ENCODE results near the gene RWDD1.

DNA sequence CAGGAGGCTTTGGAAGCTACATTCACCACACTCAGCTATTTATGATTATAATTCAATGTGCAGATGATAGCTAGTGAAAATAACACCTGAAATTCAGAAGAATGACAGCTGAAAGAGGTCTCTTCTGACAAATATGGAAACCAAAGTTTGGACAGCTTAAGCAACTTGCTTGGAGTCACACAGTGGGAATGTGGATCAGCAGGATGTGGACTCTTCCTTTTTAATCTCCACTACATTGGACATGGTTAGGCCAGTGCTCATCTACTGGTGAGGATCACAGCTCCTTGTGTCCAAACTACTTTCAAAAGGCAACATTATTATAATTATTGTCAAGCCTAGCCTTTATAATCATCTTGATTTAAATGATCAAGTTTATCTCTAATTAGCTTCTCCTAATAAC, 36.2 kb upstream of the RWDD1 start:
- TF ChIP-seq, protein P1, sequence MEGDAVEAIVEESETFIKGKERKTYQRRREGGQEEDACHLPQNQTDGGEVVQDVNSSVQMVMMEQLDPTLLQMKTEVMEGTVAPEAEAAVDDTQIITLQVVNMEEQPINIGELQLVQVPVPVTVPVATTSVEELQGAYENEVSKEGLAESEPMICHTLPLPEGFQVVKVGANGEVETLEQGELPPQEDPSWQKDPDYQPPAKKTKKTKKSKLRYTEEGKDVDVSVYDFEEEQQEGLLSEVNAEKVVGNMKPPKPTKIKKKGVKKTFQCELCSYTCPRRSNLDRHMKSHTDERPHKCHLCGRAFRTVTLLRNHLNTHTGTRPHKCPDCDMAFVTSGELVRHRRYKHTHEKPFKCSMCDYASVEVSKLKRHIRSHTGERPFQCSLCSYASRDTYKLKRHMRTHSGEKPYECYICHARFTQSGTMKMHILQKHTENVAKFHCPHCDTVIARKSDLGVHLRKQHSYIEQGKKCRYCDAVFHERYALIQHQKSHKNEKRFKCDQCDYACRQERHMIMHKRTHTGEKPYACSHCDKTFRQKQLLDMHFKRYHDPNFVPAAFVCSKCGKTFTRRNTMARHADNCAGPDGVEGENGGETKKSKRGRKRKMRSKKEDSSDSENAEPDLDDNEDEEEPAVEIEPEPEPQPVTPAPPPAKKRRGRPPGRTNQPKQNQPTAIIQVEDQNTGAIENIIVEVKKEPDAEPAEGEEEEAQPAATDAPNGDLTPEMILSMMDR (IDR thresholded peaks at IDR 0.05): no peak
- no peak for TF ChIP-seq POLR2A (IDR thresholded peaks at IDR 0.05)

Data from stomach (tissue), 4 donors.